ENCODE results near the gene FAM117B.

- TF ChIP-seq CTCF (conservative IDR thresholded peaks at IDR 0.05; ENCODE audit: low read length) (no peak), EZH2phosphoT487 (IDR thresholded peaks at IDR 0.05; ENCODE audit: borderline replicate concordance, low read depth, low read length) (no peak)
Observed at GRCh38 chr2:202704248-202704647, 69.5 kb downstream of the FAM117B start.

Measured in OCI-LY7 (cell line).